Liver (tissue), 3 donors: ENCODE measurements around the gene UBR1.

Experiments used
- TAF1 ChIP-seq: conservative IDR thresholded peaks from 2 replicates; pipeline ENCODE4 v1.6.1; 2016; ENCODE audit warnings: antibody characterized with exemption, mild to moderate bottlenecking
- TF ChIP-seq, protein P1 (sequence below): fragments of 150-350 bp; IDR thresholded peaks from 2 replicates; pipeline ENCODE4 v1.5.1; 2017; ENCODE audit warnings: improper control_type of control experiment, low read depth, low read length; ENCODE audit not compliant: missing input control
- donor health status: healthy.
- donor health status: healthy.

DNA sequence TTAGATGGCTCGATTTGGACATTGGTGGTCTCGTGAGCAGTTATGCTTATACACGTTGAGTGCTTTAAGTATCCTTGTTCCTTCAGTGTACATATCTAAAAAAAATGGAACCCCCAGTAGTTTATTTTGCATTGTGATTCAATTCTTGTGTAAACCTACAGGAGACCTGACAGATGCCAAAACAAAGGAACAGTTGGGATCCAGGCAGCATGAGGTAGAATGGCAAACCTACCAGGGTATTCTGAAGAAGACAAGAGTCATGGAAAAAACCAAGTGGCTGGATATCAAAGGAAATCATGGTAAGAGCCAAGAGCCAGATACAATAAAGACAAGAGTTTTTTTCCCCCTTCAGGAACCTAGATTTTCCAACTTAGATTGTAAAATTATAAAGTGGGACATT lies 29.5 kb upstream of the UBR1 start:
- TF ChIP-seq TAF1, result no peak
- TF ChIP-seq, protein P1, sequence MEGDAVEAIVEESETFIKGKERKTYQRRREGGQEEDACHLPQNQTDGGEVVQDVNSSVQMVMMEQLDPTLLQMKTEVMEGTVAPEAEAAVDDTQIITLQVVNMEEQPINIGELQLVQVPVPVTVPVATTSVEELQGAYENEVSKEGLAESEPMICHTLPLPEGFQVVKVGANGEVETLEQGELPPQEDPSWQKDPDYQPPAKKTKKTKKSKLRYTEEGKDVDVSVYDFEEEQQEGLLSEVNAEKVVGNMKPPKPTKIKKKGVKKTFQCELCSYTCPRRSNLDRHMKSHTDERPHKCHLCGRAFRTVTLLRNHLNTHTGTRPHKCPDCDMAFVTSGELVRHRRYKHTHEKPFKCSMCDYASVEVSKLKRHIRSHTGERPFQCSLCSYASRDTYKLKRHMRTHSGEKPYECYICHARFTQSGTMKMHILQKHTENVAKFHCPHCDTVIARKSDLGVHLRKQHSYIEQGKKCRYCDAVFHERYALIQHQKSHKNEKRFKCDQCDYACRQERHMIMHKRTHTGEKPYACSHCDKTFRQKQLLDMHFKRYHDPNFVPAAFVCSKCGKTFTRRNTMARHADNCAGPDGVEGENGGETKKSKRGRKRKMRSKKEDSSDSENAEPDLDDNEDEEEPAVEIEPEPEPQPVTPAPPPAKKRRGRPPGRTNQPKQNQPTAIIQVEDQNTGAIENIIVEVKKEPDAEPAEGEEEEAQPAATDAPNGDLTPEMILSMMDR, result no peak
